ENCODE measurements around the gene PGPEP1.

The PGPEP1 gene

DNA sequence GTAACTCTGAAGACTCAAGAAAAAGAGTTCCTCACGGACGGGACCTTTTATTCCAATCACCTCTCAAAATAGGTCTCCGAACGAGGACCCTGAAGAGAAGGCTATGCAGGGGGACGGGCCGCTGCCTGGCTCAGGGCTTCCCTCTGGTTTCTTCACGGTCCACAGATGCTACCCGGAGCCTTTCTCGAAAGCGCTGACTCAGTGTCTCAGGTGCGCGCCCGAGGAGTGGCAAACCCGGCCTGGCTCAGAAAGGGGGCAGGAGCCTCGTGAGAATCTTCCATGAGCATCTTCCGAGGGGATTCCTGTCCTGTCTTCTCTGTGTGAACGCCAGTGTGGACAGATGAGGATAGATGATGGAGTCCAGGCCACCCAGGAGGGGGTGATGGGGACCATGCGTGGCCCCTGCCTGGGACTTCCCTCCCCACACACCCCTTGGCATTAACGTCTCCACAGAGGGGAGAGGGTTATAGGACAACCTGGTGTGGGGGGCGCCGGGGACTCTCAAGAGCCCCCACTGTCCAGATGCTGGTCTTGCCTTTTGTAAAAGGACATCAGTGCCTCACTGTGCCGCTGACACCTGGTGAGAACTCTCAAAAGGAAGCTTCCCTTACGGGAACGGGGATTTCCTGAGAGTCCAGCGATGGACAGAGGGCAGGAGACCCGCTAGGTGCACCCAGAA lies 34.0 kb upstream of the PGPEP1 start:
- intact Hi-C loops (cut with DNase I) = no loop called here
- DNase-seq = no peak

DNA sequence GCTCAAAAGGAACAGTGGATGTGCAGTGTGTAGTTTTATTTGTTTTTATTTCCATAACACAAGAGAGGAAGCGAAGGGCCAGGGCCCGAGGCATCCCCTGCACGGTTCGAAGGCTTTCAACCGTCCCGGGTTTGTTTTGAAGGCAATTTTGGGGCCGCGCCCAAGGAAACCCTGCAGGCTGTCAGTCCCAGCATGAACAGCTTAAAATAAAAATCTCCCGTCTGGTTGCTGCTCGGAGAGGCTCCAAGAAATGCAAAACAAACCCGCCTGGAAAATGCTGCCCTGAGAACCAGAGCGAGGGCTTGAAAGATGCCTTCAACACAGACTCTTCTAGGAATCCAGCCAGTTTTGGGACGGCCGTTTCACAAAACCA lies 33.5 kb upstream of the PGPEP1 start:
- DNase-seq = peak in 4 of 42 donors; percentile 15 to 35 (median 24)
- intact Hi-C loops (cut with DNase I) = no loop called here

DNA sequence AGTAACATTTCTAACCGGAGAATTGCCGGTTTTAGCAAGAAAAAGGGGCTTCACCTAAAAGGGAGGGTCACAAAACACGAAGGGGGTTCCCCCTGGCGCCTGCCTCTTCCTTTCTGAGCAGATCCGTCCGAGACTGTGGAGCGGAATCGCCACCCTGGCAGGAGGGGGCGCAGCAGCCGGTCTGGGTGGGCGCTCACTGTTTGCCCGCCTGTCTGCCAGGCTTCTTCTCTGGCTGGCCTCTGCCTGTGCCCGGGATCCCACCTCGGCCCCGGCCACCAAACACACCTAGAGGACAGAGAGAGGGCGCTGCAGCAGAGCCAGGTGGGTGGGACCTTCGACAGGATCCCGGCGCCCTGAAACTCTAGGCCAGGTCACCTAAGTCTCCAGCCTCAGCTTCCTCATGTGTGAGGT lies 33.1 kb upstream of the PGPEP1 start:
- DNase-seq = no peak
- intact Hi-C loops (cut with DNase I) = no loop called here

DNA sequence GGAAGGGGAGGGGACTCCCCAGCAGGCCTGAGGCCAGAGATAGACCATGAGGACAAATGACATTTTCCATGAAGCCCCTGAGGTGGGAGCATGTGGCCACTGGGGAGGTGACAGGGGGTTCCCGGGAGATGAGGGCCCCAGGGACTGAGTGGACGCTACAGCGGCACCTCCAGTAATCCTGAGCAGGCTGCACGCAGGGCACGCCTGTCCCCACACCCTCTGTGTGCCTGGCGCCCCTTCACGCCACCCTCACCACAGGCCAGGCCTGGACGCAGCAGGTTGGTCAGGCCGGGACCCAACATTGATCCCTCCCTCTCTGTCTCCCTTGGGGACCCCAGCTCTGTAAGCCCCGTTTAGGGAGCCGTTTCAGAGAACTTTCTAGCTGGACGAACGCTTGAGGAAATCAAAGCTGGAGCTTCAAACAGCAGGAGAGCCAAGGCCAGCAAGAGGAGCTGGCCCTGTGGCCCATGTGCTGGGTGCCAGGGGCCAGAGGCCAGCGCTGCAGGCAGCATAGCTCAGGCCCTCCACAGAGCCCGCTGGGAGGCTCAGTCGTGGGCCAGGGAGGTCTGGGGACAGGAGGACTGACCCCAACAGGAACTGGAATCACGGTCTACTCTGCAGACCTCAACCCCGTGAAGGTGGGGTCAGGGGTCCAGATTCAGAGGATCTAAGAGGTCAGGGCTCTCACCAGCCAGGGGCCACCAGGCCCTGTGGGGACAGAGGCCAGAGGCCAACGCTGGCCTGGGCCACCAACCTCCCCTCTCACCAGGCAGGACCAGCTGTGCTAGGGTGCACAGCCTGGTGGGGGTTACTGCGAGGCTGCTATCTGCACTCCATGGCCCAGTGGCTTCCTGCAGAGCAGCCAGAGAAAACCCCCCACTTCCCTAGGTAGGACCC lies 32.1 kb upstream of the PGPEP1 start:
- intact Hi-C loops (cut with DNase I) = no loop called here

DNA sequence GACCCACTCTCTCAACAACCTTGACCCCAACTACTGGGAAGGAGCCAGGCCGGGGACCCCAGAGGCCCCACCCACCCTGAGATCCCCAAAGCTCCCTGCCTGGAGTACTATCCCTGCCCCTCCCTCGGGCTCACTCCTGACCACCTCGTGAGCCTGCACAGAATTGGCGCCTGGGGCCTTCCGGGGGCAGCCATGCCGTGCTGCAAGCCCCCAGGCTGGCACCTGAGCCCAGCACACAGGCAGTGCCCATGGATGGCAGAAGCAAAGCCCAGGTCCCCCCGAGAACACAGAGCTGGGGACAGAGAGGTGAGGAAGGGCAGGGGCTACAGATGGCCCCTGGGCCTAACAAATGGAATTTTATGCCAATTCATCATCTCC lies 31.5 kb upstream of the PGPEP1 start:
- intact Hi-C loops (cut with DNase I) = no loop called here
- DNase-seq = no peak

More for the DNA sequence above, 32.1 kb upstream of the PGPEP1 start:
- no peak for DNase-seq

DNA sequence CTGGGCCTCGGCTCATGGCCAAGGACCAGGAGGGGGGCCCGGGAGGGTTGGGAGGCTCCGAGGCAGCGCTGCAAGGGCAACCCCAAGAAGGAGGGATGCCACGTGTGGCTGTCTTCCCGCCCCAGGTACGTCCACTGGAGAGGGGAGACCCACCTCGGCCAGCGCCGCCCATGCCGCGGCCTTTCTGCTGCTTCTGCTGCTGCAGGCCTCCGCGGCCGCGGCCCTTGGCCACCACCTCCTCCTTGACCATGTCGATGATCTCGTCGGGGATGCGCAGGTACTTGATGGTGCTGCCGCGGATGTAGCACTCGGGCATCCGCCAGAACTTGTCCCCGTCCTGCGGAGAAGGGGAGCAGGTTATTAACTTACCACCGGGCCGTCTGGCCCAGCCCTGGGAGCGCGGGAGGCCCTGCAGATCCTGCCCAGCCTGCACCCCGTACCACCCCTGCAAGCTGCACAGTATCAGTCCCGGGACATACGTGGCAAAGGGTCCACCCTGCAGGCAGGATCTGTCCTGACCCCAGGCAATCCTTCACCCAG lies 30.8 kb upstream of the PGPEP1 start:
- no peak for DNase-seq
- intact Hi-C loops (cut with DNase I) = no loop called here

DNA sequence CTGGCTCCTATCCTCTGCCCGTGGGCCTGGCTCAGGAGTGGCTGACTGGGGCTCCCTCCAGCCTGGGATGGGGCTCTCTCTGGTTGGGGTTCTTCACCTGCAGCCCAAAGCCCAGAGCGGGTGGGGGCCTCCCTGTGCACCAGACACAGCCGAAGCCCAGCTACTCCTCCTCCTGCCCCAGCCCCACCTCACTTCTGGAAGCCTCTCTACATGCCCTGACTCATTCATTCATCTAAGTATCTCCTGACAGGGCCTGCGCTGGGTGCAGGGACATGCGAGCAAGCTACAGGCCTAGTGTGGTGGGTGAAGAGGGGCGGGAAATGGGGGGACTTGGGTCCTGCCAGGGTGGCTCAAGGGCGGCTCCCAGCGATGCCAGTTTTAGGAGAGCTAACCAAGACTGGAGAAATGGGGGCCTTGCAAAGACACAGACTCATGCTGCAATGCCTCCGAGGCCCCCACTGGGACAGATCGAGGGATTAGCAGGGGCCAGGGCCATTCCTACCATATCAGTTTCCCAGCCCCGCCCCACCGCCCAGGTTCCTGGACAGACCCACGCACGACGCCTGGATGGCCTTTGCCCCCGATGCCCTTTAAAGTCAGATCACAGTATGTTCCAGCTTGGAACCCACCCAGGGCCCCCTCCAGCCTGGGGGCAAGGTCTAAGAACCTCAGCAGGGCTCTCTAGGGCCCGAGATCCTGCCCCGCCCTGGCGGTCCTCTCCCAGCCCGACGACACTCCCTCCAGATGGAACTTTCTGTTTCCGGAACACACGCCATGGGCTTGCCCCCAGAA lies 30.1 kb upstream of the PGPEP1 start:
- DNase-seq = peak in 1 of 42 donors; percentile 31
- intact Hi-C loops (cut with DNase I) = no loop called here

DNA sequence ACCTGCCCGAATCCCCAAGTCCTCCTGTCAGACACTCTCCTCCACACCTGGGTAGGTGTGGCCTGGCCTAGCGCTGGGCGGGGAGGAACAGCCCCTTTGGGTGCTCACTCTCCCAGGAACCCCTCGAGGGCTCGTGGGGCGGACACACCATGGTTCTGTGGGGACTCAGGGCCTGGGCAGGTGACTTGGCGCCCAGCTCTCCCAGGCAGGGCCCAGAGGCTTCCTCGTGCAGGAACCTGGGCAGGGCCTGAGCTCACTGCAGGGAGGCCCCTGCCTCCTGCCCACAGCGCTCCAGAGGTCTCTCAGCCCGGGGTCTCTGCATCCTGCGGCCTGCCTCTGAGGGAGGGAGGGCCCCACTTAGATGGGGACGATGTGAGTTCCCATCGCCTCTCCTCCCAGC lies 29.4 kb upstream of the PGPEP1 start:
- intact Hi-C loops (cut with DNase I) = no loop called here
- DNase-seq = no peak

DNA sequence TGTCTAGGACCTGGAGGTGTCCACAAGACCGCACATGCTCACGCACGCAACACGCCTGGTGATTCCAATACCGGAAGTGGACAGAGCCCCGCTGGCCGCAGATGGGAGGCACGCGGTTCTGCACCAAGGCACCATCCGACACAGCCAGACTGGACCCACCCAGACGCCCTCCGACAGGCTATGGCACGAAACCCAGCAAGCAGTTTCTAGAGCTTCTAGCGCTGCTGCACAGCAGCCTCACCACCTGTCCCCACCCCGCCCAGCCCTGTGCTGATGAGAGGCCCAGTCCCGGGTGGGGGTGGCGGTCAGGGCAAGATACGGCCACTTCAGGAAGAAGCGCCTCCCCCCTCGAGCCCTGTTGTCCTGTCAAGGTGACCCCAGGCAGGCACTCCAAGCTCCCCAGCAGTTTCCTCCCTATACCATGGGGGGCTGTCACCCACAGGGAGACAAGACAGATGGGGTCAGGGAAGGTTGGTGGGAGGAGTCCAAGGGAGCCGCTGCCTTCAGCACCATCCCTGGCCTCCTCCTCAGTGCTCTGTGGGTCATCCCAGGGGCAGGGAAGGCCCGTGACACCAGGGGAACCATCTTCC lies 28.8 kb upstream of the PGPEP1 start:
- intact Hi-C loops (cut with DNase I) = no loop called here
- no peak for DNase-seq

DNA sequence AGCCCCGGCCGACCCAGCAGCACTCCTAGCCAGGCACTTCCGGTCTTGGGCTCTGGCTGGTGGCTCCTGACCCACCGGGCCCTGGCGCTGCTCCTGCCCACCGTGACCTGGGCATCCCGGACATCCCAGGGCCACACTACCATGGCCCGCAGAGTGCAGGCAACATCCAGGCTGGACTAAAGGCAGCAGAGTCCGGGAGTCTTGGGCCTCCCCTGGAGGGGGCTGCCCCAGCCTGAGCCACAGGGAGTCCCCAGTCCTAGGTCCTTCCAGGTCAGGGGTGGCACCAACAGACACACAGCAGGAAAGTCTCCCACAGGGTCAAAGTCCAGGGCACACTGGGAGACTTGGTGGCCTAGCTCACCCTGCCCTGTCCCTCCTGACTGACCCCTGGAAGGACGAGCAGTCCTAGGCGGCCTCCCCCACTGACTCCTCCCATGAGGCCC lies 28.3 kb upstream of the PGPEP1 start:
- intact Hi-C loops (cut with DNase I) = no loop called here
- no peak for DNase-seq

DNA sequence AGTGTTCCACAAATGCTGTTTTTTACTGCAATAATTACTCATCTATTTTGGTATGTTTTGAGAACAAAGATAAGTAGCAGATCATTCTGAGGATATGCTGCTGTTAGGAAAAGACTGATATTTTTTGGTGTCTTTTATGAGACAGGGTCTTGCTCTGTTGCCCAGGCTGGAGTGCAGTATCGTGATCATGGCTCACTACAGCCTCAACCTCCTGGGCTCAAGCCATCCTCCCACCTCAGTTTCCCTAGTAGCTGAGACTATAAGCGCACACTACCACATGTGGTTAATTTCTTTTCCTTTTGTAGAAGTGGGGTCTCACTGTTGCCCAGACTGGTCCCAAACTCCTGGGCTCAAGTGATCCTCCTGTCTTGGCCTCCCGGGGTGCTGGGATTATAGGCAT lies 27.0 kb upstream of the PGPEP1 start:
- intact Hi-C loops (cut with DNase I) = no loop called here
- DNase-seq = no peak

DNA sequence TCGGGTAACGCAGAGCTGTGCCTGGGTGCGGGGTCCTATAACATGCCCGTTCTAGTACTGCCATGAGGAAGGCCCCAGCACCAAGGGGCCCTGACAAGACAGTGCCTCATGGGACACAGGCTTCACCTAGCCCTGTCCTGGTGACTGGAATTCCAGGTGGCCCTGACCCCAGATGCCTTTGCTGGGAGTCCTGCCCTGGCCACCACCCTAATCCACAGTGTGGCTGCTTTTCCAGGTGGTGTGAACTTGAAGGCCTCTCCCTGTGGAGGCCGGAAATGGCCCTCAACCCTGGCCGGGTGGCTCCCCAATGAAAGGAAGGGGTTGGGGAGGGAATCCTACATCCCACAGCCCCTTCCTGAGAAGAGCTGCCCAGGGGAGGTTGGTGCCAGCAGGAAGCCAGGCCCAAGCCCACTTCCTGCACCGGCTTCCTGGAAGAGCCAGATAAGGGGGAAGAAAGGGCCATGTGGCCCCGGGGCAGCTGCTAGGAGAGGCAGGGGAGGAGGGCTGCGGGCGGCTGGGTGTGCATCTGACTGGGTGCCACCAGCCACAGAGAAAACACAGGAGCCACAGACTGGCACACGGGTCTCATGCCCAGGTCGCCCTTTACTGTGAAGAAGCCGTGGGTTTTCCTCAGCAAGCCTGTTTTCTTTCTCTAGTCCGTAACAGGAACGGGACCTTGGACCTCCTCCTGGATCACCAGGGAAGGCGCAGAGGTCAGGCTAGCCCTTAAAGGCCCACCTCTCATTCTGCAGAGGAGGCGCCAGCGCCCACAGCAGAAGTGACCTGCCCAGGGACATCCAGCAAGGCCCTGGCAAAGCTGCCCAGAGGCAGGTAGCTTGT lies 22.2 kb upstream of the PGPEP1 start:
- intact Hi-C loops (cut with DNase I) = no loop called here
- peak in 4 of 42 donors; percentile 18 to 49 (median 35) for DNase-seq

DNA sequence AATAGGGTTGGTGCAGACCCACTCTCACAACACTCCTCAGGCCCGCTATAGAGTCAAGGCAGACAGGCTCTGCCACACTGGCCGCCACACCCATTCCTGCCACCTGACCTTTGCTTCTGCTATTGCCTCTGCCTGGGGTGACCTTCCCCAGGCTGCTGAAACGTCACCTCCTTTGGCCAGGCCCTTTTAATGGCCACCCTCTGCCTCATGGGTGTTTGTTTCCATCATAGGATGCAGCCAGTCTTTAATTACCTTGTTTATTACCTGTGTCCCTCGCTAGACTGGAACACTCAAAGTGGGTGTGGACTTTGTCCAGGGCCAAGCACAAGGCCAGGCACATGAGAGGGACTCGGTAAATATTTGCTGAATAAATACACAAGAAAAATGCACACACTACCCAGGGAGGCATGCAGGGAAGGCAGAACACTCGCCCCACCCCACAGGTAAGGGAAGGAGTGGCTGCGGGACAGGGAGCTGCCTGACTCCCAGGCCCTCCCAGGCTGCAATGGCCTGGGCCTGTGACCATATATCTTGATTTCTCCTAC lies 20.7 kb upstream of the PGPEP1 start:
- intact Hi-C loops (cut with DNase I) = no loop called here
- DNase-seq = no peak

DNA sequence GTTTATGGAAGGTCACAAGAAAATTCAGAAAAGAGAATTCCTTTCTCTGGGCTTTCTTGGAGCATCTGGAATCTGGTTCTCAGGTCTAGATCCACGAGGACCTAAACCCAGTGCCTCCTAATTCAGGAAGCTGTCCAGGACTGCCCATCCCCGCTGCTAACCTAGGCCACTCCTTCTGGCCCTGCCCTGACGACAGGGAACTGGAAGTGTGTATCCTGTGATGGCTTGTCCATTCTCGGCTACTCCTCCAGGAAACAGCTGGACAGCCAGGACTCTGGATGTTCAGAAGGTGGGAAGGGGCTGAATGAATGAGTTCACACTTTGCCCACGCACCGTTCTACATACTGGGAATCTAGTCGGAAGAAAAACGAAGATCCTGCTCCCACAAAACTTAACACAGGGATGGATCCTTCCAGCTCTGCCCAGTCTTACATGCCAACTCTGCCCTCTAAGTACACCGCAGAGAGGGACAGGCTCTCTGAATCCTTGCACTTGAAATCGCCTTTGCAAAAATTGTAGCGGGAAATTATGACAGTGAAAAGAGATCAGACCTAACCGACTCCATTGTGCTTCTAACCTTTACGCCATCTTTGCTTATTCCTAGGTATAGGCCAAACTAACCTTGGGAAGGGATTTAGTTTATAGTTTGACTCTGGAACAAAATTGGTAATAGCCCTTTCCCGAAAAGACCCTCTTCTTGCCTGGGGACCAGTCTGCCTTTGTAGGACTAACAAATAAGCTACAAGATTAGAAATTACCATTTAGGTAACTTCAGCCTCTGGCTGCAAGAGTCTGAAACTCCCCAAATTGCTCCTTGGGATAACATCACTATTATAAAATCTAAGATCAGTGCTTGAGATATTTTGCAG lies 19.3 kb upstream of the PGPEP1 start:
- intact Hi-C loops (cut with DNase I) = no loop called here
- no peak for DNase-seq

DNA sequence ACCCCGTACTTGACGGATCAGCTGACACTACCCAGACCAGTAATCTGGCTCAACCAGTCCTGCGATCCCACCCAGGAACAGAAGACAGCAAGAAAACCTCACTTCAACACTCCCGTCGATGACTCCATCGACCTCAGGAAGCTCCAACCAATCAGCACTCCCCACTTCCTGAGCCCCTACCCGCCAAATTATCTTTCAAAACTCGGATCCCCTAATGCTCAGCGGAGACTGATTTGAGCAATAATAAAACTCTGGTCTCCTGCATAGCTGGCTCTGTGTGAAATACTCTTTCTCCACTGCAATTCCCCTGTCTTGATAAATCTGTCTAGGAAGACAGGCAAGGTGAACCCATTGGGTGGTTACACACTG lies 18.7 kb upstream of the PGPEP1 start:
- no peak for DNase-seq
- intact Hi-C loops (cut with DNase I) = loop anchor here (2.0 kb wide), 1 partner anchor 39 kb away; no protein-coding TSS in a partner anchor

DNA sequence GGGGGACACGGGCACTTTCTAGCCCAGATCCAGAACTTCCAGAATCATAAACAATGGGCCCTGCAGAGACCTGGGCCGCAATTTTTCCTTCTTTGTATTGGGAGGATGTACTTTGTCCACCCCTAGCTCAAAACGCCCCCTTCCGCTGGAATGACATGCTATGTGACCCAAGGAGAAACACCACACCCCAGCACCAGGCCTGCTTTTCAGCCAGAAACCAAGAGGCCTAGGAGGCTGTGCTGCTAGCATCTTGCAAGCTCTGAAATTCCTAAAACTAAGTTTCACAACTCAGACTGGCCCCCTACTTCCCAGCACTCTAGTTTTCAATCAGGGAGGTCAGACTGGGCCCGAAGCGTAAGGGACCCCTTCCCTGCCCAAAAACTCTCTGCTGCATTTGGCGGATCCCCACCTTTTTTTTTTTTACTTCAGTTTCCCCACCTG lies 18.1 kb upstream of the PGPEP1 start:
- no peak for DNase-seq
- intact Hi-C loops (cut with DNase I) = loop anchor here (2.0 kb wide), 1 partner anchor 40 kb away; no protein-coding TSS in a partner anchor
